Activated CD4-positive, alpha-beta memory T cell treated with anti-CD3 and anti-CD28 coated beads for 36 hours (primary cell): ENCODE measurements around the gene BPIFB3. TPM values are rescaled to one million over a fixed set of nuclear protein-coding genes. Genes with fewer than 3 reads are reported as not detected.

Source experiments
- CTCF ChIA-PET: fragments of 350-600 bp; sonication (Branson Sonifier 250); formaldehyde crosslinking; loops from one replicate; lab custom pipeline; 2021; ENCODE audit warnings: antibody characterized with exemption, inconsistent platforms; lab: Charles Lee
- POLR2A ChIA-PET: fragments of 350-600 bp; sonication (Branson Sonifier 250); formaldehyde crosslinking; loops from one replicate; lab custom pipeline; 2021; ENCODE audit warnings: antibody characterized with exemption; lab: Charles Lee
- DNase-seq: peaks from one replicate; pipeline ENCODE4 v3.0.0-alpha.2; 2020
- H3K27ac Mint-ChIP-seq: one replicate; pipeline ENCODE4 v1.8.0; 2021; ENCODE audit warnings: mixed read lengths
- H3K27me3 Mint-ChIP-seq: one replicate; pipeline ENCODE4 v1.8.0; 2021; ENCODE audit warnings: mixed read lengths
- H3K36me3 Mint-ChIP-seq: one replicate; pipeline ENCODE4 v1.8.0; 2021; ENCODE audit warnings: mixed read lengths
- H3K4me1 Mint-ChIP-seq: one replicate; pipeline ENCODE4 v1.8.0; 2021; ENCODE audit warnings: low read depth, mixed read lengths
- H3K4me3 Mint-ChIP-seq: one replicate; pipeline ENCODE4 v1.8.0; 2021; ENCODE audit warnings: mild to moderate bottlenecking, mixed read lengths
- H3K9me3 Mint-ChIP-seq: one replicate; pipeline ENCODE4 v1.8.0; 2021; ENCODE audit warnings: mixed read lengths
- intact Hi-C: fragments of 100-400 bp; cut with micrococcal nuclease; formaldehyde crosslinking; loops from one replicate; pipeline ENCODE4 v1.15.1; 2023
- total RNA-seq, 2 experiments: library from RNA; stranded (reverse); gene quantifications; one replicate each; pipeline ENCODE4 v1.2.3, GENCODE V29; 2021

The BPIFB3 gene
- total RNA-seq, 2 experiments from 2014 or later, result not detected

GRCh38 chr20:33062105-33062824 is 8.6 kb downstream of the BPIFB3 start:
- intact Hi-C loops, result no loop called here
- H3K27me3 Mint-ChIP-seq, result no peaks in the 10 kb centered on the region

GRCh38 chr20:33062825-33063149 is 9.1 kb downstream of the BPIFB3 start:
- Mint-ChIP-seq H3K27ac (no peak overlapping the region), H3K27me3 (no peaks in the 10 kb centered on the region), H3K4me3 (no peak overlapping the region), H3K9me3 (no peaks in the 10 kb centered on the region), H3K4me1 (no peaks in the 10 kb centered on the region), H3K36me3 (no peaks in the 10 kb centered on the region)
- ChIA-PET CTCF (interaction anchor here (0.7 kb wide), 1 partner anchor 12 kb away, joined by 3 read pairs; no protein-coding TSS in a partner anchor), POLR2A (no interaction called here)
- no peak for DNase-seq
- intact Hi-C loops, result no loop called here

More at GRCh38 chr20:33062105-33062824, 8.6 kb downstream of the BPIFB3 start:
- DNase-seq, result no peak
- Mint-ChIP-seq H3K4me3 (no peak overlapping the region), H3K27ac (no peak overlapping the region), H3K9me3 (no peaks in the 10 kb centered on the region), H3K36me3 (no peaks in the 10 kb centered on the region), H3K4me1 (no peaks in the 10 kb centered on the region)
- ChIA-PET POLR2A (no interaction called here), CTCF (interaction anchor here (0.7 kb wide), 1 partner anchor 11 kb away, joined by 3 read pairs; no protein-coding TSS in a partner anchor)

GRCh38 chr20:33063271-33063670 is 9.6 kb downstream of the BPIFB3 start:
- Mint-ChIP-seq H3K4me1 (peaks cover 5% of the 10 kb centered on the region), H3K36me3 (no peaks in the 10 kb centered on the region), H3K9me3 (no peaks in the 10 kb centered on the region), H3K27ac (no peak overlapping the region), H3K27me3 (no peaks in the 10 kb centered on the region), H3K4me3 (no peak overlapping the region)
- ChIA-PET POLR2A (no interaction called here), CTCF (no interaction called here)
- no peak for DNase-seq
- intact Hi-C loops, result no loop called here

GRCh38 chr20:33064572-33065287 is 11.0 kb downstream of the BPIFB3 start:
- intact Hi-C loops, result no loop called here
- H3K4me1 Mint-ChIP-seq, result peaks cover 5% of the 10 kb centered on the region
- H3K36me3 Mint-ChIP-seq, result no peaks in the 10 kb centered on the region
- H3K4me3 Mint-ChIP-seq, result no peak overlapping the region
- H3K9me3 Mint-ChIP-seq, result no peaks in the 10 kb centered on the region
- DNase-seq, result no peak
- ChIA-PET CTCF (no interaction called here), POLR2A (no interaction called here)
- no peak overlapping the region for H3K27ac Mint-ChIP-seq
- no peaks in the 10 kb centered on the region for H3K27me3 Mint-ChIP-seq

GRCh38 chr20:33065785-33066184 is 12.1 kb downstream of the BPIFB3 start:
- CTCF ChIA-PET, result no interaction called here
- no peaks in the 10 kb centered on the region for H3K27me3 Mint-ChIP-seq
- POLR2A ChIA-PET, result no interaction called here
- no peaks in the 10 kb centered on the region for H3K9me3 Mint-ChIP-seq
- no peak for DNase-seq
- no peak overlapping the region for H3K4me3 Mint-ChIP-seq
- no peak overlapping the region for H3K27ac Mint-ChIP-seq
- H3K4me1 Mint-ChIP-seq, result peaks cover 5% of the 10 kb centered on the region
- intact Hi-C loops, result no loop called here
- H3K36me3 Mint-ChIP-seq, result no peaks in the 10 kb centered on the region

GRCh38 chr20:33067806-33068205 is 14.1 kb downstream of the BPIFB3 start:
- no peak for DNase-seq
- POLR2A ChIA-PET, result no interaction called here
- H3K27ac Mint-ChIP-seq, result no peak overlapping the region
- H3K4me3 Mint-ChIP-seq, result no peak overlapping the region
- H3K27me3 Mint-ChIP-seq, result no peaks in the 10 kb centered on the region
- CTCF ChIA-PET, result no interaction called here
- H3K9me3 Mint-ChIP-seq, result no peaks in the 10 kb centered on the region
- intact Hi-C loops, result no loop called here
- peaks cover 5% of the 10 kb centered on the region for H3K4me1 Mint-ChIP-seq
- no peaks in the 10 kb centered on the region for H3K36me3 Mint-ChIP-seq

- Mint-ChIP-seq H3K27me3 (no peaks in the 10 kb centered on the region), H3K27ac (no peak overlapping the region), H3K9me3 (no peaks in the 10 kb centered on the region), H3K36me3 (no peaks in the 10 kb centered on the region), H3K4me1 (peaks cover 5% of the 10 kb centered on the region), H3K4me3 (no peak overlapping the region)
- no peak for DNase-seq
- intact Hi-C loops, result no loop called here
- ChIA-PET POLR2A (no interaction called here), CTCF (interaction anchor here (1.2 kb wide), 1 partner anchor 64 kb away, joined by 3 read pairs; the partner anchor contains the start of gene SUN5)
Observed at GRCh38 chr20:33068251-33068939, 14.7 kb downstream of the BPIFB3 start.

GRCh38 chr20:33069673-33070072 is 16.0 kb downstream of the BPIFB3 start:
- no peak overlapping the region for H3K27ac Mint-ChIP-seq
- POLR2A ChIA-PET, result no interaction called here
- CTCF ChIA-PET, result interaction anchor here (1.2 kb wide), 1 partner anchor 65 kb away, joined by 3 read pairs; the partner anchor contains the start of gene SUN5
- peaks cover 5% of the 10 kb centered on the region for H3K4me1 Mint-ChIP-seq
- no peaks in the 10 kb centered on the region for H3K9me3 Mint-ChIP-seq
- no peaks in the 10 kb centered on the region for H3K27me3 Mint-ChIP-seq
- H3K36me3 Mint-ChIP-seq, result no peaks in the 10 kb centered on the region
- no peak overlapping the region for H3K4me3 Mint-ChIP-seq
- no peak for DNase-seq
- intact Hi-C loops, result no loop called here

GRCh38 chr20:33070111-33071053 is 16.7 kb downstream of the BPIFB3 start:
- H3K27ac Mint-ChIP-seq, result no peak overlapping the region
- no peak overlapping the region for H3K4me3 Mint-ChIP-seq
- ChIA-PET POLR2A (no interaction called here), CTCF (no interaction called here)
- no peaks in the 10 kb centered on the region for H3K27me3 Mint-ChIP-seq
- peaks cover 5% of the 10 kb centered on the region for H3K4me1 Mint-ChIP-seq
- no peaks in the 10 kb centered on the region for H3K9me3 Mint-ChIP-seq
- intact Hi-C loops, result no loop called here
- DNase-seq, result no peak
- no peaks in the 10 kb centered on the region for H3K36me3 Mint-ChIP-seq

- Mint-ChIP-seq H3K4me1 (peaks cover 5% of the 10 kb centered on the region), H3K9me3 (no peaks in the 10 kb centered on the region), H3K36me3 (no peaks in the 10 kb centered on the region), H3K4me3 (no peak overlapping the region), H3K27ac (no peak overlapping the region), H3K27me3 (no peaks in the 10 kb centered on the region)
- ChIA-PET CTCF (interaction anchor here (1.3 kb wide), 1 partner anchor 25 kb away, joined by 3 read pairs; no protein-coding TSS in a partner anchor), POLR2A (no interaction called here)
- intact Hi-C loops, result no loop called here
- no peak for DNase-seq
Observed at GRCh38 chr20:33071198-33071597, 17.5 kb downstream of the BPIFB3 start.

- H3K4me1 Mint-ChIP-seq, result peaks cover 8% of the 10 kb centered on the region
- H3K27ac Mint-ChIP-seq, result no peak overlapping the region
- CTCF ChIA-PET, result interaction anchor here (1.3 kb wide), 1 partner anchor 24 kb away, joined by 3 read pairs; no protein-coding TSS in a partner anchor
- no peaks in the 10 kb centered on the region for H3K36me3 Mint-ChIP-seq
- H3K27me3 Mint-ChIP-seq, result no peaks in the 10 kb centered on the region
- DNase-seq, result no peak
- H3K9me3 Mint-ChIP-seq, result no peaks in the 10 kb centered on the region
- H3K4me3 Mint-ChIP-seq, result no peak overlapping the region
- POLR2A ChIA-PET, result no interaction called here
- intact Hi-C loops, result no loop called here
Observed at GRCh38 chr20:33072362-33072761, 18.7 kb downstream of the BPIFB3 start.
